GM12878 (cell line): ENCODE measurements around the gene ZYG11B. TPM values are rescaled to one million over a fixed set of nuclear protein-coding genes. Genes with fewer than 3 reads are reported as not detected.

Experiments used
- ATAC-seq: fragments of 200-7000 bp; cut with Tn5 transposase; 3 replicates; pipeline ENCODE4 v1.9.1; 2020; ENCODE audit warnings: mild to moderate bottlenecking, moderate library complexity
- BruUV-seq: library from RNA; stranded (reverse); fragments of 400-500 nt; replicated peaks from 2 replicates; lab custom pipeline; 2021; lab: Mats Ljungman, UMichigan
- CTCF ChIA-PET: fragments of 300-600 bp; sonication (Branson Sonifier 250); formaldehyde crosslinking; extraction: SDS; loops from one replicate; lab custom pipeline; 2021; ENCODE audit warnings: inconsistent platforms; lab: Yijun Ruan, JAX
- POLR2A ChIA-PET: fragments of 350-600 bp; formaldehyde crosslinking; extraction: SDS; loops from one replicate; lab custom pipeline; 2021; ENCODE audit warnings: inconsistent platforms; lab: Charles Lee
- RAD21 ChIA-PET: fragments of 300-600 bp; sonication (Branson Sonifier 250); formaldehyde crosslinking; loops from one replicate; lab custom pipeline; 2023; ENCODE audit warnings: antibody characterized with exemption; ENCODE audit not compliant: unreplicated experiment; lab: Charles Lee
- SMC1A ChIA-PET: fragments of 300-600 bp; sonication (Branson Sonifier 250); formaldehyde crosslinking; loops from one replicate; lab custom pipeline; 2023; ENCODE audit not compliant: unreplicated experiment, uncharacterized antibody; lab: Charles Lee
- DNase-seq: peaks from one replicate; pipeline ENCODE4 v3.0.0-alpha.2; 2011; ENCODE audit warnings: low read depth, low spot score
- FAIRE-seq: peaks from 3 replicates; lab custom pipeline; 2011; peaks lifted over from hg19 to GRCh38; lab: Jason Lieb, UNC
- H2AFZ ChIP-seq: 2 replicates; pipeline ENCODE4 v1.6.0; 2011; ENCODE audit warnings: low read depth, low read length, control low read depth; ENCODE audit not compliant: control insufficient read depth
- H3K27ac ChIP-seq: 2 replicates; pipeline ENCODE4 v1.5.1; 2011; ENCODE audit warnings: control low read depth; ENCODE audit not compliant: control insufficient read depth, insufficient read depth
- H3K27me3 ChIP-seq, 2 experiments: replicated peaks in 1 of 2; 2 replicates each; pipeline versions ENCODE4 v1.6.0 to v1.6.1; 2011; ENCODE audit warnings: low read length in 1 of 2; ENCODE audit not compliant: control insufficient read depth in 2 of 2, insufficient read depth in 2 of 2
- H3K36me3 ChIP-seq, 2 experiments: 2 replicates each; pipeline ENCODE4 v1.5.1; 2011; ENCODE audit warnings: low read length in 1 of 2; ENCODE audit not compliant: control insufficient read depth in 2 of 2, insufficient read depth in 2 of 2
- H3K4me1 ChIP-seq: 2 replicates; pipeline ENCODE4 v1.6.1; 2011; ENCODE audit warnings: mild to moderate bottlenecking, low read length, moderate library complexity, mixed read lengths; ENCODE audit not compliant: control insufficient read depth, insufficient read depth
- H3K4me2 ChIP-seq: 2 replicates; pipeline ENCODE4 v1.6.0; 2011; ENCODE audit warnings: control low read depth; ENCODE audit not compliant: control insufficient read depth, insufficient read depth
- H3K4me3 ChIP-seq: fragments of 200-600 bp; sonication (generic); 2 replicates; pipeline ENCODE4 v1.5.1; 2016
- H3K79me2 ChIP-seq: 2 replicates; pipeline ENCODE4 v1.6.0; 2011; ENCODE audit warnings: low read length; ENCODE audit not compliant: control insufficient read depth, insufficient read depth
- H3K9ac ChIP-seq: 2 replicates; pipeline ENCODE4 v1.8.0; 2011; ENCODE audit warnings: low read length, control low read depth, mixed read lengths; ENCODE audit not compliant: control insufficient read depth, insufficient read depth
- H3K9me3 ChIP-seq: replicated peaks from 3 replicates; pipeline ENCODE4 v1.5.1; 2011; ENCODE audit warnings: mild to moderate bottlenecking, low read length; ENCODE audit not compliant: control insufficient read depth, insufficient read depth
- H4K20me1 ChIP-seq: 2 replicates; pipeline ENCODE4 v1.6.0; 2011; ENCODE audit not compliant: control insufficient read depth, insufficient read depth
- CBX5 ChIP-seq: sonication (generic); IDR thresholded peaks from 2 replicates; pipeline ENCODE4 v1.6.1; 2016; ENCODE audit warnings: low read depth, moderate library complexity, mild to moderate bottlenecking, inconsistent platforms
- CUX1 ChIP-seq: IDR thresholded peaks from 2 replicates; pipeline ENCODE4 v1.6.1; 2012; ENCODE audit warnings: improper control_type of control experiment, low read depth, low read length; ENCODE audit not compliant: insufficient replicate concordance
- HDAC6 ChIP-seq: fragments of 200-600 bp; sonication (generic); IDR thresholded peaks from one replicate; pipeline ENCODE4 v1.8.0; 2017; ENCODE audit warnings: antibody characterized with exemption; ENCODE audit not compliant: unreplicated experiment
- IRF3 ChIP-seq: fragments of 450-650 bp; IDR thresholded peaks from 2 replicates; pipeline ENCODE4 v1.6.1; 2014; ENCODE audit warnings: mild to moderate bottlenecking
- MXI1 ChIP-seq: fragments of 150-350 bp; IDR thresholded peaks from 2 replicates; pipeline ENCODE4 v1.6.1; 2011; ENCODE audit warnings: low read depth, mild to moderate bottlenecking, inconsistent platforms, low read length, improper control_type of control experiment
- NR2C2 ChIP-seq: IDR thresholded peaks from 2 replicates; pipeline ENCODE4 v1.6.1; 2011; ENCODE audit warnings: borderline replicate concordance, low read depth; ENCODE audit not compliant: control insufficient read depth, insufficient read length
- NR2F1 ChIP-seq: fragments of 450-650 bp; conservative IDR thresholded peaks from 2 replicates; pipeline ENCODE4 v1.6.1; 2017; ENCODE audit warnings: mild to moderate bottlenecking
- RAD21 ChIP-seq: IDR thresholded peaks from 2 replicates; pipeline ENCODE4 v1.6.1; 2011; ENCODE audit warnings: mild to moderate bottlenecking, low read depth, low read length, moderate library complexity; ENCODE audit not compliant: insufficient read depth
- SP1 ChIP-seq: IDR thresholded peaks from one replicate; pipeline ENCODE4 v1.6.1; 2011; ENCODE audit warnings: low read depth, low read length
- SREBF2 ChIP-seq: IDR thresholded peaks from 2 replicates; pipeline ENCODE4 v1.6.1; 2012; ENCODE audit warnings: mild to moderate bottlenecking, low read length
- SUPT20H ChIP-seq: IDR thresholded peaks from 2 replicates; pipeline ENCODE4 v1.6.1; 2011; ENCODE audit warnings: low read depth, mild to moderate bottlenecking, low read length, moderate library complexity, borderline replicate concordance; ENCODE audit not compliant: control insufficient read depth
- WRNIP1 ChIP-seq: IDR thresholded peaks from 2 replicates; pipeline ENCODE4 v1.6.1; 2011; ENCODE audit warnings: low read depth, low read length, improper control_type of control experiment, borderline replicate concordance
- WGBS: methylation state at CpG from one replicate; pipeline ENCODE4 v1.1.6; 2016; ENCODE audit warnings: low lambda C conversion rate; ENCODE audit not compliant: insufficient replicate concordance, insufficient coverage; ENCODE audit errors: missing lambda C conversion rate; 5-methylcytosine and 5-hydroxymethylcytosine counted together
- in situ Hi-C: fragments of 300-500 bp; cut with MboI; formaldehyde crosslinking; loops from 9 replicates; pipeline ENCODE4 v1.14.3; 2018; ENCODE audit warnings: mixed read lengths
- intact Hi-C: fragments of 100-400 bp; cut with micrococcal nuclease; formaldehyde crosslinking; loops from one replicate; pipeline ENCODE4 v1.14.2; 2022; ENCODE audit not compliant: unreplicated experiment
- polyA plus RNA-seq, 11 experiments: library from polyadenylated mRNA; depleted of rRNA in 4 of 11; unstranded in 6 of 11; stranded (reverse) in 5 of 11; fragments of >200 nt; fragmentation: Nextera tagmentation in 4 of 11; fragmentation: Illumina TruSeq in 1 of 11; extraction: Ambion mirVana in 4 of 11; extraction: Trizol in 1 of 11; gene quantifications; 1 replicate in 1 of 11; 2 replicates in 10 of 11; pipeline versions ENCODE4 v1.2.1 to v1.2.3, GENCODE V29; 2011 to 2016; ENCODE audit warnings: inconsistent platforms in 2 of 11, missing spikeins in 2 of 11, low read depth in 1 of 11
- total RNA-seq, 4 experiments: library from RNA; depleted of rRNA in 3 of 4; stranded (reverse); fragments of >200 nt in 3 of 4; fragmentation: Illumina TruSeq in 1 of 4; extraction: Trizol in 1 of 4; gene quantifications; 2 replicates each; pipeline versions ENCODE4 v1.2.1 to v1.2.3, GENCODE V29; 2013 to 2021

Gene ZYG11B
- total and polyA plus RNA-seq, 10 of the 15 experiments (the other 5 are each of a cell fraction or from before 2014, with no cell fraction given), result 1.8 to 8.5 (median 5.3) TPM

- no TSS peak for BruUV-seq
- Histone ChIP-seq H3K9ac (no peak overlapping the region), H3K9me3 (no peaks in the 10 kb centered on the region), H3K36me3 (peaks cover 0 to 2% of the 10 kb centered on the region in 2 experiments; a peak in 1 of 4 replicates), H3K27me3 (no peaks in the 10 kb centered on the region), H3K4me3 (no peak overlapping the region), H3K79me2 (no peaks in the 10 kb centered on the region), H3K4me1 (no peaks in the 10 kb centered on the region), H3K4me2 (no peak overlapping the region), H3K27ac (no peak overlapping the region), H4K20me1 (no peaks in the 10 kb centered on the region), H2AFZ (no peak overlapping the region)
- ATAC-seq, result no peak
- in situ Hi-C loops (loop anchor here (10.0 kb wide), 1 partner anchor 536 kb away; the partner anchor contains the start of gene ZFYVE9), intact Hi-C loops (loop anchor here (10.0 kb wide), 2 partner anchors 126 to 316 kb away; partner anchors contain the start of genes CC2D1B and TUT4)
- ChIA-PET CTCF (no interaction called here), POLR2A (no interaction called here), RAD21 (no interaction called here), SMC1A (interaction anchor here (0.7 kb wide), 1 partner anchor 76 kb away, joined by 5 read pairs; no protein-coding TSS in a partner anchor)
- no peak for DNase-seq
- TF ChIP-seq CBX5 (no peak), RAD21 (no peak), NR2F1 (no peak), HDAC6 (no peak), SUPT20H (no peak)
- 85% methylated on average over 3 of the region's 3 CpGs for WGBS
- no peak for FAIRE-seq
Observed at GRCh38 chr1:52680353-52680752, 45.9 kb upstream of the ZYG11B start.

GRCh38 chr1:52681136-52681535, 45.1 kb upstream of the ZYG11B start:
- no TSS peak for BruUV-seq
- CTCF ChIA-PET, result no interaction called here
- RAD21 ChIA-PET, result no interaction called here
- TF ChIP-seq CUX1 (no peak), MXI1 (no peak), IRF3 (no peak), NR2C2 (no peak), WRNIP1 (no peak), SREBF2 (no peak), SP1 (no peak)

More at GRCh38 chr1:52681136-52681535, 45.1 kb upstream of the ZYG11B start:
- H3K4me1 ChIP-seq, result no peaks in the 10 kb centered on the region
- no peaks in the 10 kb centered on the region for H3K79me2 ChIP-seq
- 90% methylated on average over 4 of the region's 4 CpGs for WGBS
- H3K36me3 ChIP-seq, result peaks cover 0 to 2% of the 10 kb centered on the region in 2 experiments; a peak in 1 of 4 replicates
- H3K4me2 ChIP-seq, result no peak overlapping the region
- no peaks in the 10 kb centered on the region for H3K27me3 ChIP-seq
- ChIA-PET SMC1A (interaction anchor here (0.7 kb wide), 1 partner anchor 77 kb away, joined by 5 read pairs; no protein-coding TSS in a partner anchor), POLR2A (no interaction called here)
- in situ Hi-C loops (loop anchor here (10.0 kb wide), 1 partner anchor 536 kb away; the partner anchor contains the start of gene ZFYVE9), intact Hi-C loops (loop anchor here (10.0 kb wide), 2 partner anchors 126 to 316 kb away; partner anchors contain the start of genes CC2D1B and TUT4)
- FAIRE-seq (no peak), ATAC-seq (no peak), DNase-seq (no peak)
- no peak overlapping the region for H3K9ac ChIP-seq
- H3K4me3 ChIP-seq, result no peak overlapping the region
- H2AFZ ChIP-seq, result no peak overlapping the region
- no peak overlapping the region for H3K27ac ChIP-seq
- H4K20me1 ChIP-seq, result no peaks in the 10 kb centered on the region
- no peaks in the 10 kb centered on the region for H3K9me3 ChIP-seq
